ENCODE measurements around the gene PDSS2. TPM values are rescaled to one million over a fixed set of nuclear protein-coding genes. Genes with fewer than 3 reads are reported as not detected.

The PDSS2 gene
- 10 to 100 TPM; 13.7 to 14.1 TPM for total RNA-seq

- Mint-ChIP-seq H3K36me3 (peaks cover 1% of the 10 kb centered on the region), H3K9me3 (no peaks in the 10 kb centered on the region), H3K4me3 (peak within 1 kb of the TSS; percentile 90), H3K27me3 (no peaks in the 10 kb centered on the region), H3K27ac (peak within 1 kb of the TSS; percentile 90), H3K4me1 (peaks cover 22% of the 10 kb centered on the region)
- DNase-seq, result peak; percentile 98
Measured at GRCh38 chr6:107459283-107460082, at the start of gene PDSS2. TSS of gene PDSS2 (minus strand) at chr6:107459564. CDS start at chr6:107459285, 279 bp downstream.

GRCh38 chr6:107506145-107506544, 46.8 kb upstream of the PDSS2 start:
- Mint-ChIP-seq H3K4me3 (no peak overlapping the region), H3K36me3 (no peaks in the 10 kb centered on the region), H3K27ac (no peak overlapping the region), H3K27me3 (peaks cover 14% of the 10 kb centered on the region), H3K4me1 (no peaks in the 10 kb centered on the region), H3K9me3 (no peaks in the 10 kb centered on the region)
- DNase-seq, result no peak

- peaks cover 14% of the 10 kb centered on the region for H3K27me3 Mint-ChIP-seq
- H3K9me3 Mint-ChIP-seq, result no peaks in the 10 kb centered on the region
- no peak overlapping the region for H3K27ac Mint-ChIP-seq
- peaks cover 2% of the 10 kb centered on the region for H3K36me3 Mint-ChIP-seq
- no peak overlapping the region for H3K4me3 Mint-ChIP-seq
- no peak for DNase-seq
- H3K4me1 Mint-ChIP-seq, result no peaks in the 10 kb centered on the region
Measured at GRCh38 chr6:107504270-107505026, 45.1 kb upstream of the PDSS2 start.

- DNase-seq, result no peak
- Mint-ChIP-seq H3K4me1 (peaks cover 2% of the 10 kb centered on the region), H3K36me3 (peaks cover 2% of the 10 kb centered on the region), H3K4me3 (no peak overlapping the region), H3K27me3 (no peaks in the 10 kb centered on the region), H3K9me3 (no peaks in the 10 kb centered on the region), H3K27ac (no peak overlapping the region)
Measured at GRCh38 chr6:107496892-107497684, 37.7 kb upstream of the PDSS2 start.

- Mint-ChIP-seq H3K27me3 (no peaks in the 10 kb centered on the region), H3K4me1 (peaks cover 6% of the 10 kb centered on the region), H3K4me3 (no peak overlapping the region), H3K9me3 (no peaks in the 10 kb centered on the region), H3K36me3 (peaks cover 2% of the 10 kb centered on the region), H3K27ac (no peak overlapping the region)
- no peak for DNase-seq
Measured at GRCh38 chr6:107495971-107496370, 36.6 kb upstream of the PDSS2 start.

GRCh38 chr6:107495196-107495643, 35.9 kb upstream of the PDSS2 start:
- Mint-ChIP-seq H3K36me3 (no peaks in the 10 kb centered on the region), H3K27me3 (peaks cover 6% of the 10 kb centered on the region), H3K9me3 (no peaks in the 10 kb centered on the region), H3K4me3 (no peak overlapping the region), H3K27ac (no peak overlapping the region), H3K4me1 (peaks cover 6% of the 10 kb centered on the region)
- DNase-seq, result no peak

GRCh38 chr6:107493158-107494057, 34.0 kb upstream of the PDSS2 start:
- Mint-ChIP-seq H3K36me3 (no peaks in the 10 kb centered on the region), H3K4me3 (no peak overlapping the region)

GRCh38 chr6:107491760-107492660, 32.6 kb upstream of the PDSS2 start:
- no peaks in the 10 kb centered on the region for H3K36me3 Mint-ChIP-seq
- peaks cover 28% of the 10 kb centered on the region for H3K27me3 Mint-ChIP-seq

More at GRCh38 chr6:107493158-107494057, 34.0 kb upstream of the PDSS2 start:
- Mint-ChIP-seq H3K9me3 (no peaks in the 10 kb centered on the region), H3K27me3 (peaks cover 14% of the 10 kb centered on the region), H3K4me1 (peaks cover 10% of the 10 kb centered on the region), H3K27ac (no peak overlapping the region)
- no peak for DNase-seq

GRCh38 chr6:107491138-107491609, 31.8 kb upstream of the PDSS2 start:
- peak overlapping the region; percentile 84 for H3K4me3 Mint-ChIP-seq
- no peaks in the 10 kb centered on the region for H3K9me3 Mint-ChIP-seq
- H3K27me3 Mint-ChIP-seq, result peaks cover 35% of the 10 kb centered on the region
- H3K36me3 Mint-ChIP-seq, result no peaks in the 10 kb centered on the region
- peaks cover 16% of the 10 kb centered on the region for H3K4me1 Mint-ChIP-seq
- no peak overlapping the region for H3K27ac Mint-ChIP-seq
- peak; percentile 14 for DNase-seq

More at GRCh38 chr6:107491760-107492660, 32.6 kb upstream of the PDSS2 start:
- no peaks in the 10 kb centered on the region for H3K9me3 Mint-ChIP-seq
- no peak overlapping the region for H3K27ac Mint-ChIP-seq
- H3K4me1 Mint-ChIP-seq, result peaks cover 16% of the 10 kb centered on the region
- DNase-seq, result no peak
- H3K4me3 Mint-ChIP-seq, result peak overlapping the region; percentile 84

- Mint-ChIP-seq H3K27ac (peak overlapping the region; percentile 44), H3K4me1 (peaks cover 16% of the 10 kb centered on the region), H3K9me3 (no peaks in the 10 kb centered on the region), H3K36me3 (no peaks in the 10 kb centered on the region), H3K4me3 (peak overlapping the region; percentile 84), H3K27me3 (peaks cover 39% of the 10 kb centered on the region)
- DNase-seq, result peak; percentile 5
Measured at GRCh38 chr6:107490566-107491137, 31.3 kb upstream of the PDSS2 start.

GRCh38 chr6:107489636-107490565, 30.5 kb upstream of the PDSS2 start, which contains the start of gene SOBP:
TSS of gene SOBP (plus strand) at chr6:107490117. CDS start at chr6:107490617, 500 bp downstream.
- peak within 1 kb of the TSS; percentile 85 for H3K4me3 Mint-ChIP-seq
- H3K27me3 Mint-ChIP-seq, result peaks cover 45% of the 10 kb centered on the region
- H3K9me3 Mint-ChIP-seq, result no peaks in the 10 kb centered on the region
- no peaks in the 10 kb centered on the region for H3K36me3 Mint-ChIP-seq
- DNase-seq, result peak; percentile 62
- H3K4me1 Mint-ChIP-seq, result peaks cover 13% of the 10 kb centered on the region
- H3K27ac Mint-ChIP-seq, result peak within 1 kb of the TSS; percentile 44

All from activated naive CD8-positive, alpha-beta T cell treated with anti-CD3 and anti-CD28 coated beads for 36 hours (primary cell).